Duodenal mucosa (tissue), 2 donors: ENCODE measurements around the gene ANKRD1.
A peak's percentile ranks its signal among the peaks of the same experiment; 100 is the strongest.
"Not testable (repeated sequence)": the region's sequence is repeated elsewhere in the genome, so short reads cannot be mapped to it uniquely, and the experiment has no call there.

Experiments
- H3K27ac ChIP-seq: one replicate; pipeline ENCODE4 v1.7.0; 2013; ENCODE audit warnings: low read depth, low read length
- H3K27me3 ChIP-seq, 2 donors: one replicate each; pipeline ENCODE4 v1.7.0; 2013; ENCODE audit warnings: low read length in 2 of 2, control low read depth in 1 of 2; ENCODE audit not compliant: insufficient read depth in 2 of 2, control insufficient read depth in 1 of 2
- H3K36me3 ChIP-seq, 2 donors: one replicate each; pipeline ENCODE4 v1.7.0; 2013; ENCODE audit warnings: low read length in 2 of 2, control low read depth in 1 of 2; ENCODE audit not compliant: insufficient read depth in 2 of 2, control insufficient read depth in 1 of 2
- H3K4me1 ChIP-seq, 2 donors: one replicate each; pipeline ENCODE4 v1.7.0; 2013; ENCODE audit warnings: low read length in 2 of 2, control low read depth in 1 of 2; ENCODE audit not compliant: insufficient read depth in 2 of 2, control insufficient read depth in 1 of 2
- H3K4me3 ChIP-seq, 2 donors: one replicate each; pipeline ENCODE4 v1.7.0; 2013; ENCODE audit warnings: low read length in 2 of 2, low read depth in 1 of 2
- H3K9ac ChIP-seq, 2 donors: one replicate each; pipeline ENCODE4 v1.7.0; 2013; ENCODE audit warnings: low read length in 2 of 2, low read depth in 1 of 2
- H3K9me3 ChIP-seq, 2 donors: one replicate each; pipeline ENCODE4 v1.7.0; 2013; ENCODE audit warnings: low read length in 2 of 2, control low read depth in 1 of 2; ENCODE audit not compliant: control insufficient read depth in 1 of 2

ANKRD1 gene

DNA sequence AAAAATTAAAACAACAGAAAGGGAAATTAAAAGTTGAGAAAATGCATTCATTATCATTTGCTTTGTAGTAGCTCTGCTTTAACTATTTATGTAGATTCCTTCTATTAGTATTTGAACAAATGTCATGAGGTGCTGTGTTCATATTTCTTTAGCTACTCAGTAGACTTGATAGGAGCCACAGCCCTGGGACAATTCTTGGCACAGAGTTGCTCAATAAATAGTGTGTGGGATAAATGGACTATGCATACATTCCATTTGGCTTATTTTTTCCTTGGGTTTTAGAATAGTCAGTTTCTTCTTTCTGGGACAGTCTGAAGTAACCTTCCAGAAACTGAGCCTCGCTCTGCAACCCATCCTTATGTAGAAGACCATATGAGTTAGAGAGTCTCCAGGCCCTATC lies 35.7 kb downstream of the ANKRD1 start:
- H3K27me3 ChIP-seq, result no peaks in the 10 kb centered on the region
- H3K9ac ChIP-seq, result no peak overlapping the region
- no peaks in the 10 kb centered on the region for H3K9me3 ChIP-seq
- no peak overlapping the region for H3K4me3 ChIP-seq
- H3K27ac ChIP-seq, result no peak overlapping the region
- H3K36me3 ChIP-seq, result peaks cover 19 to 53% of the 10 kb centered on the region in 2 donors
- H3K4me1 ChIP-seq, result no peaks in the 10 kb centered on the region

DNA sequence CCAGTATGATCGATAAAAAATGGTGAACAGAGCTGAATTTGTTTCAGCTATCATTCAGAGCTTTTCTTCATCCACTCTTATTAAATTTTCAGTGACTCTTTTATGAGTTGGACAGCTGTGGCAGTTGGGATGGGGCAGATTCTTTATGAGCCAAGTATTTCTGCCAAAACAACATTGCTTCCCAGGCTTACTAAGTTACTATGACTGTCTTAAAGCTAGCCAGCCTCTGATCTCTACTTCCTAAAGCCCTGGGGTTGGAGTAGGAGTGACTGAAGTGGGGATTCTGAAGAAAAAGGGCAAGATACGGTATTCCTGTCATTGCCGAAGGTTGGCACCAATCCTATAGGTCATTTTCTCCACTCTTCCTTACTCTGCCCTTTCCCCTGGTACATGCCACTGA lies 36.5 kb downstream of the ANKRD1 start:
- Histone ChIP-seq H3K4me3 (no peak overlapping the region), H3K9me3 (no peaks in the 10 kb centered on the region), H3K27me3 (no peaks in the 10 kb centered on the region), H3K36me3 (peaks cover 14 to 49% of the 10 kb centered on the region in 2 donors), H3K9ac (no peak overlapping the region), H3K27ac (no peak overlapping the region), H3K4me1 (no peaks in the 10 kb centered on the region)

GRCh38 chr10:90880059-90880719 lies 40.7 kb downstream of the ANKRD1 start:
- H3K27ac ChIP-seq, H3K4me1 ChIP-seq, H3K4me3 ChIP-seq, H3K27me3 ChIP-seq, H3K9me3 ChIP-seq, H3K9ac ChIP-seq: not testable (repeated sequence)
- H3K36me3 ChIP-seq, result peaks cover 13 to 53% of the 10 kb centered on the region in 2 donors

GRCh38 chr10:90879062-90879461 lies 41.8 kb downstream of the ANKRD1 start:
- Histone ChIP-seq H3K9me3 (no peaks in the 10 kb centered on the region), H3K36me3 (peaks cover 13 to 45% of the 10 kb centered on the region in 2 donors), H3K4me1 (no peaks in the 10 kb centered on the region)

DNA sequence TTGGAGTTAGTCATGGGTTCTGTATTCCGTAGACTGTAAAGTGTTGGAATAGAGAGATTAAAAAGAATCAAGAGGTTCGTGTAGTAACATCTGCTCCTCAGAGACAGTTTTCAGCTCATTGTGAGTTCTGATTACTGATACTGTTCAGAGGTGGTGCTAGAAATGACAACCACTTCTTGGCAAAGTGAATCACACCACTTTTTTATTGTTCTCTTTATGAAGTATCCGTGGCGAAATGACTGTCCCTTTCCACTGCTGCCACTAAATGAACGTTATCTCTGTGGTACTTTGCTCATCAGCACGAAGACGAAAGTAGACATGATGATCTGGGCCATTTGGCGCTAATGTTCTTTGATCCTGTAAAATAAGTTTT lies 48.3 kb downstream of the ANKRD1 start:
- H3K4me1 ChIP-seq, result peaks cover 13 to 15% of the 10 kb centered on the region in 2 donors
- peak overlapping the region; percentile 83 to 98 for H3K4me3 ChIP-seq
- peaks cover 9 to 16% of the 10 kb centered on the region in 2 donors for H3K36me3 ChIP-seq
- no peaks in the 10 kb centered on the region for H3K9me3 ChIP-seq
- H3K9ac ChIP-seq, result peak overlapping the region; percentile 74 to 84
- H3K27me3 ChIP-seq, result peaks cover 0 to 3% of the 10 kb centered on the region in 2 donors
- H3K27ac ChIP-seq, result no peak overlapping the region

More at GRCh38 chr10:90879062-90879461, 41.8 kb downstream of the ANKRD1 start:
- no peak overlapping the region for H3K9ac ChIP-seq
- H3K4me3 ChIP-seq, result no peak overlapping the region
- H3K27me3 ChIP-seq, result no peaks in the 10 kb centered on the region
- no peak overlapping the region for H3K27ac ChIP-seq

GRCh38 chr10:90871766-90872647 lies 48.9 kb downstream of the ANKRD1 start, which contains the start of gene RPP30:
RPP30 (plus strand) TSS chr10:90871974; CDS start chr10:90871987, 13 bp downstream.
- peaks cover 0 to 4% of the 10 kb centered on the region in 2 donors for H3K27me3 ChIP-seq
- peak within 1 kb of the TSS; percentile 83 to 98 for H3K4me3 ChIP-seq
- H3K9ac ChIP-seq, result peak within 1 kb of the TSS; percentile 74 to 84
- H3K36me3 ChIP-seq, result peaks cover 9 to 12% of the 10 kb centered on the region in 2 donors
- H3K9me3 ChIP-seq, result no peaks in the 10 kb centered on the region
- H3K27ac ChIP-seq, result no peak within 1 kb of the TSS
- H3K4me1 ChIP-seq, result peaks cover 13 to 15% of the 10 kb centered on the region in 2 donors

GRCh38 chr10:90871279-90871765 lies 49.6 kb downstream of the ANKRD1 start:
- Histone ChIP-seq H3K9me3 (no peaks in the 10 kb centered on the region), H3K4me1 (peaks cover 13 to 15% of the 10 kb centered on the region in 2 donors), H3K36me3 (peaks cover 4 to 5% of the 10 kb centered on the region in 2 donors), H3K27ac (no peak overlapping the region), H3K9ac (peak overlapping the region; percentile 74 to 84), H3K27me3 (peaks cover 0 to 7% of the 10 kb centered on the region in 2 donors), H3K4me3 (peak overlapping the region; percentile 83 to 98)

- Histone ChIP-seq H3K36me3 (no peaks in the 10 kb centered on the region), H3K27me3 (peaks cover 7 to 12% of the 10 kb centered on the region in 2 donors), H3K4me1 (peaks cover 0 to 2% of the 10 kb centered on the region in 2 donors), H3K9ac (no peak overlapping the region), H3K27ac (no peak overlapping the region), H3K4me3 (no peak overlapping the region), H3K9me3 (no peaks in the 10 kb centered on the region)
Measured at GRCh38 chr10:90866050-90866598, 54.8 kb downstream of the ANKRD1 start.

DNA sequence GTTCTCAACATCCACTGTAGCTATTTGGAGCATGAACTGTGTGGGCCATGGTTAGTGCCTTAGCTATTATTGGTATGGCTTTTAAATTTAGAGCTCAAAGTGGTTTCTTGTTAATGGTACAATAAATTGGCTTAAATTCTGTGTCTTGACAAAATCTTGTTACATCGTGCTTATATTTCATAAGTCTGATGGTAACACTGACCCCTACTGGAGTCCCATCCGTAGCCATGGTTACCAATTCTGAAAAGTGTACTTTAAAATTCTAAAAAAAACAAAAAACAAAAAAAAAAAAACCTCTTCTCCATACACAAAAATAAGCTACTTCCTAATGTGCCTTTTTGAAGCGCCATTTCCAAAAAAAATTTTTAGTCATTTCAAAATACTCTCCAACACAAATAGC lies 55.5 kb downstream of the ANKRD1 start:
- H3K4me1 ChIP-seq, result no peaks in the 10 kb centered on the region

More for the DNA sequence above, 55.5 kb downstream of the ANKRD1 start:
- Histone ChIP-seq H3K36me3 (no peaks in the 10 kb centered on the region), H3K27me3 (peaks cover 7 to 12% of the 10 kb centered on the region in 2 donors), H3K9me3 (no peaks in the 10 kb centered on the region), H3K4me3 (no peak overlapping the region), H3K27ac (no peak overlapping the region), H3K9ac (no peak overlapping the region)
